K562 (cell line): ENCODE data around the gene PIEZO2.

Source experiments
- CTCF ChIP-seq, 3 experiments: IDR thresholded peaks in 2 of 3; conservative IDR thresholded peaks in 1 of 3; 2 replicates each; pipeline ENCODE4 v1.5.1; 2011 to 2012; ENCODE audit warnings: low read length in 3 of 3, mild to moderate bottlenecking in 3 of 3, control low read depth in 2 of 3, improper control_type of control experiment in 1 of 3, inconsistent platforms in 1 of 3, low read depth in 1 of 3, mixed read lengths in 1 of 3, moderate library complexity in 1 of 3; ENCODE audit not compliant: insufficient read depth in 2 of 3
- MBD2 ChIP-seq: sonication (generic); IDR thresholded peaks from 2 replicates; pipeline ENCODE4 v1.6.1; 2016; ENCODE audit warnings: low read depth, borderline replicate concordance
- POLR2B ChIP-seq: fragments of 450-650 bp; IDR thresholded peaks from 2 replicates; pipeline ENCODE4 v1.6.1; 2018; ENCODE audit warnings: low read depth; ENCODE audit not compliant: partially characterized antibody
- PYGO2 ChIP-seq: fragments of 450-650 bp; IDR thresholded peaks from 2 replicates; pipeline ENCODE4 v1.6.1; 2016; ENCODE audit warnings: mild to moderate bottlenecking, missing genetic modification characterization, moderate library complexity, missing compliant biosample characterization
- SP1 ChIP-seq: sonication (generic); formaldehyde crosslinking; IDR thresholded peaks from 2 replicates; pipeline ENCODE4 v1.8.1; 2022; ENCODE audit warnings: mild to moderate bottlenecking, missing genetic modification reagents
- ZNF41 ChIP-seq: fragments of 250-450 bp; sonication (Bioruptor Pico); conservative IDR thresholded peaks from 2 replicates; pipeline ENCODE4 v1.4.0; 2020; ENCODE audit warnings: mild to moderate bottlenecking
- ZNF764 ChIP-seq: fragments of 250-450 bp; sonication (Bioruptor Pico); IDR thresholded peaks from 2 replicates; pipeline ENCODE4 v1.4.0; 2020; ENCODE audit warnings: low read depth, mild to moderate bottlenecking, moderate library complexity
- TF ChIP-seq, protein P1 (sequence below): fragments of 250-450 bp; sonication (Bioruptor Pico); IDR thresholded peaks from 2 replicates; pipeline ENCODE4 v1.5.0; 2020; ENCODE audit warnings: mild to moderate bottlenecking, borderline replicate concordance
- TF ChIP-seq, protein P2 (sequence below): sonication (generic); formaldehyde crosslinking; IDR thresholded peaks from 2 replicates; pipeline ENCODE4 v1.8.0; 2022; ENCODE audit warnings: mild to moderate bottlenecking, low read depth, missing genetic modification reagents

GRCh38 chr18:11064106-11064505, 85.3 kb downstream of the PIEZO2 start:
- no peak for TF ChIP-seq ZNF764 (CRISPR knock-in tag)
- no peak for TF ChIP-seq SP1 (CRISPR knock-in tag)
- TF ChIP-seq ZNF41 (CRISPR knock-in tag): no peak
- TF ChIP-seq, protein P1, sequence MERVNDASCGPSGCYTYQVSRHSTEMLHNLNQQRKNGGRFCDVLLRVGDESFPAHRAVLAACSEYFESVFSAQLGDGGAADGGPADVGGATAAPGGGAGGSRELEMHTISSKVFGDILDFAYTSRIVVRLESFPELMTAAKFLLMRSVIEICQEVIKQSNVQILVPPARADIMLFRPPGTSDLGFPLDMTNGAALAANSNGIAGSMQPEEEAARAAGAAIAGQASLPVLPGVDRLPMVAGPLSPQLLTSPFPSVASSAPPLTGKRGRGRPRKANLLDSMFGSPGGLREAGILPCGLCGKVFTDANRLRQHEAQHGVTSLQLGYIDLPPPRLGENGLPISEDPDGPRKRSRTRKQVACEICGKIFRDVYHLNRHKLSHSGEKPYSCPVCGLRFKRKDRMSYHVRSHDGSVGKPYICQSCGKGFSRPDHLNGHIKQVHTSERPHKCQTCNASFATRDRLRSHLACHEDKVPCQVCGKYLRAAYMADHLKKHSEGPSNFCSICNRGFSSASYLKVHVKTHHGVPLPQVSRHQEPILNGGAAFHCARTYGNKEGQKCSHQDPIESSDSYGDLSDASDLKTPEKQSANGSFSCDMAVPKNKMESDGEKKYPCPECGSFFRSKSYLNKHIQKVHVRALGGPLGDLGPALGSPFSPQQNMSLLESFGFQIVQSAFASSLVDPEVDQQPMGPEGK (CRISPR knock-in tag): no peak
- no peak for TF ChIP-seq PYGO2
- no peak for TF ChIP-seq CTCF (IDR thresholded peaks at IDR 0.05 in 2 of 3, conservative IDR thresholded peaks at IDR 0.05 in 1 of 3; ENCODE audit: insufficient read depth in 2 of 3, low read depth in 1 of 3, low read length in 3 of 3)
- no peak for TF ChIP-seq POLR2B
- TF ChIP-seq, protein P2, sequence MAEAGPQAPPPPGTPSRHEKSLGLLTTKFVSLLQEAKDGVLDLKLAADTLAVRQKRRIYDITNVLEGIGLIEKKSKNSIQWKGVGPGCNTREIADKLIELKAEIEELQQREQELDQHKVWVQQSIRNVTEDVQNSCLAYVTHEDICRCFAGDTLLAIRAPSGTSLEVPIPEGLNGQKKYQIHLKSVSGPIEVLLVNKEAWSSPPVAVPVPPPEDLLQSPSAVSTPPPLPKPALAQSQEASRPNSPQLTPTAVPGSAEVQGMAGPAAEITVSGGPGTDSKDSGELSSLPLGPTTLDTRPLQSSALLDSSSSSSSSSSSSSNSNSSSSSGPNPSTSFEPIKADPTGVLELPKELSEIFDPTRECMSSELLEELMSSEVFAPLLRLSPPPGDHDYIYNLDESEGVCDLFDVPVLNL (CRISPR knock-in tag): no peak
- no peak for TF ChIP-seq MBD2
